ENCODE measurements around the gene RALGAPA1. TPM values are rescaled to one million over a fixed set of nuclear protein-coding genes. Genes with fewer than 3 reads are reported as not detected.

RALGAPA1 gene
- total and polyA plus RNA-seq, 9 of the 15 experiments (the other 6 are each of a cell fraction or from before 2014, with no cell fraction given) = 2.5 to 16.3 (median 6.2) TPM

DNA sequence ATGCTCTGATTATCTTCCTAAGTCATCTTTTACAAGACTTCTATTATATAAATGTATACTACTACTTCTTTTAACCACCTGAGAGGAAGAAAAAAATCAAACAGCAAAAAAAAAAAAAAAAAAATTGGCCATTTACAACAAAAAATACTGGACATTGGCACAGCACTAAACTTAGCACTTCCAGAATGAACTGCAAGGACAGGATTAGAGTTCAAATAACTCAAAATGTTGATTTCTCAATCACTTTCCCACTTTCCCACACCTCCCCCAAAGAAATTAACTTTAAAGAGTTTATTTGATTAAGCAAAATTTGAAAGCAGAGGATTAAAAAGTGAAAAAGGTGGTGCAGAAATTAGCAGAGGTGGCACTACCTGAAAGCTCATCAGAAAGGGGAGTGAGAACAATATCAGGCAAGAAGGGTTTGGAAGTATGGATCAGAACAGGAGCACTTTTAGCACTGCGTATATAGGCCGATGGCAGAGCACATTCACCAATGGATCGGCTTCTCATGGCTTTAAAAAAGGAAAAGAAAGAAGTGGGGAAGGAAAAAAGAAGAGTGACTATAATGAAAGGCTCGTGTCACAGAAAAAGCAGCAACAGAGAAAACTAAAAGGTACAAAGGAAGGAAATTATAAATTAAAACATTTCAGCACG lies 109.2 kb downstream of the RALGAPA1 start (continued):
- TF ChIP-seq TAF1 (IDR thresholded peaks at IDR 0.05; ENCODE audit: control insufficient read depth, extremely low read depth, insufficient read depth, low read length, severe bottlenecking) (no peak), SIN3A (IDR thresholded peaks at IDR 0.05; ENCODE audit: borderline replicate concordance in 2 of 2, control insufficient read depth in 1 of 2, low read depth in 2 of 2, low read length in 2 of 2) (no peak), ZBTB12 (CRISPR knock-in tag; IDR thresholded peaks at IDR 0.05) (no peak), THRB (CRISPR knock-in tag; conservative IDR thresholded peaks at IDR 0.05) (no peak), KDM1A (IDR thresholded peaks at IDR 0.05) (no peak), ZFX (CRISPR knock-in tag; IDR thresholded peaks at IDR 0.05) (no peak), BCL6 (CRISPR knock-in tag; IDR thresholded peaks at IDR 0.05) (no peak), ZNF584 (CRISPR knock-in tag; IDR thresholded peaks at IDR 0.05; ENCODE audit: low read depth) (no peak)

Measured in K562 (cell line).